Mesendoderm (in vitro differentiated cells): ENCODE data around the gene HOXC4.
"Not testable (repeated sequence)": the region's sequence is repeated elsewhere in the genome, so short reads cannot be mapped to it uniquely, and the experiment has no call there.

ENCODE experiments used
- DNase-seq: peaks from one replicate; pipeline ENCODE4 v3.0.0; 2013
- H2AK5ac ChIP-seq: 2 replicates; pipeline ENCODE4 v1.6.1; 2013; ENCODE audit warnings: low read length, inconsistent platforms
- H2BK120ac ChIP-seq: 2 replicates; pipeline ENCODE4 v1.6.1; 2013; ENCODE audit warnings: low read depth, mild to moderate bottlenecking, low read length, moderate library complexity, mixed read lengths
- H2BK15ac ChIP-seq: replicated peaks from 2 replicates; pipeline ENCODE4 v1.6.1; 2013; ENCODE audit warnings: low read depth, mild to moderate bottlenecking, moderate library complexity
- H2BK5ac ChIP-seq: 2 replicates; pipeline ENCODE4 v1.6.1; 2013; ENCODE audit warnings: low read length, inconsistent platforms
- H3K18ac ChIP-seq: 2 replicates; pipeline ENCODE4 v1.6.1; 2013; ENCODE audit warnings: mild to moderate bottlenecking, low read length, mixed read lengths
- H3K23ac ChIP-seq: one replicate; pipeline ENCODE4 v1.6.1; 2013; ENCODE audit warnings: low read length
- H3K27ac ChIP-seq: 2 replicates; pipeline ENCODE4 v1.5.1; 2013; ENCODE audit warnings: low read depth, mild to moderate bottlenecking, inconsistent platforms, low read length, moderate library complexity
- H3K27me3 ChIP-seq: 2 replicates; pipeline ENCODE4 v1.6.1; 2013; ENCODE audit warnings: low read length, control low read depth, mild to moderate bottlenecking, inconsistent platforms; ENCODE audit not compliant: insufficient read depth, poor library complexity
- H3K36me3 ChIP-seq: 2 replicates; pipeline ENCODE4 v1.6.1; 2013; ENCODE audit warnings: low read length, inconsistent platforms; ENCODE audit not compliant: control insufficient read depth, insufficient read depth
- H3K4ac ChIP-seq: one replicate; pipeline ENCODE4 v1.6.1; 2013; ENCODE audit warnings: low read depth, mild to moderate bottlenecking, low read length, moderate library complexity
- H3K4me1 ChIP-seq: 2 replicates; pipeline ENCODE4 v1.6.1; 2013; ENCODE audit warnings: low read depth, low read length, inconsistent platforms; ENCODE audit not compliant: control insufficient read depth
- H3K4me2 ChIP-seq: 2 replicates; pipeline ENCODE4 v1.6.1; 2013; ENCODE audit warnings: low read length
- H3K4me3 ChIP-seq: 2 replicates; pipeline ENCODE4 v1.5.1; 2013; ENCODE audit warnings: mild to moderate bottlenecking, low read length
- H3K56ac ChIP-seq: one replicate; pipeline ENCODE4 v1.6.1; 2013; ENCODE audit warnings: low read length
- H3K79me1 ChIP-seq: 2 replicates; pipeline ENCODE4 v1.6.1; 2013; ENCODE audit warnings: low read length, inconsistent platforms
- H3K79me2 ChIP-seq: 2 replicates; pipeline ENCODE4 v1.6.1; 2013; ENCODE audit warnings: mild to moderate bottlenecking, low read length; ENCODE audit not compliant: control insufficient read depth, insufficient read depth
- H3K9ac ChIP-seq: 2 replicates; pipeline ENCODE4 v1.6.1; 2013; ENCODE audit warnings: low read length, inconsistent platforms
- H4K5ac ChIP-seq: one replicate; pipeline ENCODE4 v1.6.1; 2013; ENCODE audit warnings: low read length
- H4K8ac ChIP-seq: one replicate; pipeline ENCODE4 v1.6.1; 2013; ENCODE audit warnings: low read depth, mild to moderate bottlenecking, control low read depth, low read length, moderate library complexity
- WGBS: extraction: QIAGEN DNeasy Blood & Tissue Kit; methylation state at CpG from one replicate; pipeline ENCODE4 v1.1.7; 2013; ENCODE audit warnings: low lambda C conversion rate, missing lambda C conversion rate; ENCODE audit not compliant: insufficient coverage; ENCODE audit errors: extremely low coverage; 5-methylcytosine and 5-hydroxymethylcytosine counted together

The HOXC4 gene

DNA sequence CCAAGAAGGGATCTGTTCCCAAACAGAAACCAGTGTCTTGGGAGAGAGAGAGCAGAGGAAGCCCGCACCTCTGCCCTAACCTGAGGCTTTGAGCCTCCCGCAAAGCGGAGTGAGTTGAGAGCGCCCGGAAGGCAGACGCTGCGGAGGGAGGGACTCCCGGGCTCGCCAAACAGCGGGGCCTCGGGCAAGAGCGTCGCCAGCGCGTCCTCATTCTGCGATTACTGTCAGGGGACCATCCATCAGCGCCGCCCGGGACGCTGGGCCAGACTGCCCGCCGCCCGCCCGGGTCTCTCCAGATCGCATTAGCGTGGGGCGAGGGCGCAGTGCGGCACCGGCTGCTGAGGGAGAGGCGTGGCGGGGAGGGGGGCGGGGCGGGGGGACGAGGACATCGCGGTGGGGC, 36.7 kb downstream of the HOXC4 start:
- not testable (repeated sequence) for H3K79me2 ChIP-seq, H2BK120ac ChIP-seq

GRCh38 chr12:54092943-54093342, 39.3 kb downstream of the HOXC4 start:
- not testable (repeated sequence) for H3K79me2 ChIP-seq, H3K4me1 ChIP-seq, H3K79me1 ChIP-seq, H4K8ac ChIP-seq, H3K4me3 ChIP-seq, H4K5ac ChIP-seq, H3K27ac ChIP-seq, H2AK5ac ChIP-seq, H3K56ac ChIP-seq, H2BK5ac ChIP-seq, DNase-seq, H3K18ac ChIP-seq, H3K36me3 ChIP-seq, H2BK120ac ChIP-seq, H3K9ac ChIP-seq, H3K4me2 ChIP-seq, H3K4ac ChIP-seq, H3K23ac ChIP-seq, H2BK15ac ChIP-seq
- no CpG with 5 or more reads among the region's 2 CpGs for WGBS
- peaks cover 19% of the 10 kb centered on the region for H3K27me3 ChIP-seq

More for the DNA sequence above, 36.7 kb downstream of the HOXC4 start:
- H3K4me1 ChIP-seq, H2AK5ac ChIP-seq, H3K23ac ChIP-seq, H3K27ac ChIP-seq, H4K5ac ChIP-seq, H3K56ac ChIP-seq, H3K18ac ChIP-seq, DNase-seq, H3K79me1 ChIP-seq, H3K36me3 ChIP-seq, H3K4me3 ChIP-seq, H4K8ac ChIP-seq, H2BK15ac ChIP-seq, H3K9ac ChIP-seq, H3K4me2 ChIP-seq, H3K4ac ChIP-seq, H2BK5ac ChIP-seq: not testable (repeated sequence)
- no CpG with 5 or more reads among the region's 37 CpGs for WGBS
- H3K27me3 ChIP-seq = peaks cover 20% of the 10 kb centered on the region

DNA sequence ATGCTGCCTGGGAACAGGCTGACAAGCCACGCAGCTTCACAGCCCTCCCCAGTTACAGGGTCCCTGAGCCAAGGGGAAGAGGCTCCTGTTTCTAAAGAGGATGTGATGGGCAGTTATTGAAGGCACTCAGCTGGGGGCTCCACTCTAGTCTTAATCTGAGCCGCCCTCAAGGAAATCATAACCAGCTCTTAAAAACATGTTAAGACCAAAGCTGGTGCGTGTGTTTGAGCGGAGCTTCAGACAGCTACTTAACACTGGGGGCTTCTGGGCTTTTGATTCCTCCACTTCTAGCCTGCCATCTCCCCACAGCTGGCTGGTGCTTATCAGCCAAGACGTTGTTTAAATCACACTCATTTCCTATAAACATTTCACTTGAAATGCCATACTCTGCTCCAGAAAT, 42.3 kb downstream of the HOXC4 start:
- H3K79me1 ChIP-seq, H2BK120ac ChIP-seq, H2BK15ac ChIP-seq, H2BK5ac ChIP-seq, H3K56ac ChIP-seq, H3K23ac ChIP-seq, H3K4ac ChIP-seq, H3K27ac ChIP-seq, H4K5ac ChIP-seq, H3K36me3 ChIP-seq, H4K8ac ChIP-seq, H3K79me2 ChIP-seq, H3K4me3 ChIP-seq, DNase-seq, H3K18ac ChIP-seq, H2AK5ac ChIP-seq, H3K9ac ChIP-seq, H3K27me3 ChIP-seq, H3K4me2 ChIP-seq, H3K4me1 ChIP-seq: not testable (repeated sequence)
- no CpG with 5 or more reads among the region's 5 CpGs for WGBS

DNA sequence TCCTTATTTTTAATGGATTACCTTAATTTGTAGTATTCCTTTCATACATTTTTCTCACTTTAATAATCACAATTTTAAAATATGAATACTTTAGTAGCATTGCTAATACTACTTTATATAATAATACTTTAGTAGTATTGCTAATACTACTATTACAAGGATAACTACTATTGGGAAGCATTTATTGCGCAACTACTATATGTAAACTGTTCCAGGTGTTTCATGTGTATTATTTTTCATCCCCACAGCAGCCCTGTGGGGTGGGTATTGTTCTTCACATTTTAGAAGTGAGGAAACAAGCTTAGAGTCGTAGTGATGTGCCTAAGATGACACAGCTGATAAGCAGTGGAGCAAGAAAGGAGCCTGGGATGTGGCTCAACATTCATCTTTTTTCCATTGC, 45.0 kb downstream of the HOXC4 start:
- H3K27ac ChIP-seq, H2AK5ac ChIP-seq, H3K36me3 ChIP-seq, H2BK120ac ChIP-seq, H3K23ac ChIP-seq, H3K4me3 ChIP-seq, H4K8ac ChIP-seq, H4K5ac ChIP-seq, H2BK15ac ChIP-seq, H2BK5ac ChIP-seq, H3K79me1 ChIP-seq, H3K56ac ChIP-seq, H3K27me3 ChIP-seq, H3K9ac ChIP-seq, H3K79me2 ChIP-seq, H3K4me2 ChIP-seq, H3K18ac ChIP-seq, H3K4me1 ChIP-seq, H3K4ac ChIP-seq, DNase-seq: not testable (repeated sequence)
- no CpG with 5 or more reads among the region's 2 CpGs for WGBS

- H3K4me2 ChIP-seq, H4K8ac ChIP-seq, H3K56ac ChIP-seq, H3K23ac ChIP-seq, H3K4me1 ChIP-seq, H2BK5ac ChIP-seq, H3K9ac ChIP-seq, H3K4me3 ChIP-seq, H3K27ac ChIP-seq, H3K79me1 ChIP-seq, H4K5ac ChIP-seq, H3K79me2 ChIP-seq, DNase-seq, H3K4ac ChIP-seq, H3K36me3 ChIP-seq, H2AK5ac ChIP-seq, H2BK120ac ChIP-seq, H3K18ac ChIP-seq, H2BK15ac ChIP-seq, H3K27me3 ChIP-seq: not testable (repeated sequence)
- no CpG with 5 or more reads among the region's 6 CpGs for WGBS
Measured at GRCh38 chr12:54100588-54100987, 47.0 kb downstream of the HOXC4 start.

DNA sequence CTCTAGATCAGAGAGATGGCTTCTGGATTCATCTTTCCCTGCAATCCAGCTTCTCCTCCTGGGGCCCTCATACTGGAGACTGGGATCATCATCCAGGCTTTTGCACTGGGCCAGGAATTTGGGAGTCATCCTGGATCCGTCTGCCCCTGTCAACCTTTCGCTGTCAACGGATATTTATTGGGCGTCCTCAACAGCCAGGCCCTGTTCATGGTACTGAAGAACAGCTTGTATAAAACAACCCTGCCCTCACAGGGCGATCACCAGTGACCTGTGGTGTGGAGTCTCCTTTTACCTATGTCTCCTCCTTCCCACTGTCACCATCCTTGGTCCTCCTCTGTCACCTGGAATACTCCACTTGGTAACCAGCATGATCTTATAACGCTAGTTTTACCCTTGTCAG, 48.6 kb downstream of the HOXC4 start:
- not testable (repeated sequence) for H3K18ac ChIP-seq, H3K23ac ChIP-seq, H2BK5ac ChIP-seq, H3K56ac ChIP-seq, H3K79me1 ChIP-seq, DNase-seq, H3K79me2 ChIP-seq, H2BK15ac ChIP-seq, H3K9ac ChIP-seq, H3K4me3 ChIP-seq, H3K36me3 ChIP-seq, H3K4me1 ChIP-seq, H3K27me3 ChIP-seq, H2BK120ac ChIP-seq, H3K4me2 ChIP-seq, H2AK5ac ChIP-seq, H4K5ac ChIP-seq, H4K8ac ChIP-seq, H3K27ac ChIP-seq, H3K4ac ChIP-seq
- WGBS = no CpG with 5 or more reads among the region's 6 CpGs
